GM12892 (cell line): Measurements from ENCODE around the gene CLEC3B.
A peak's percentile ranks its signal among the peaks of the same experiment; 100 is the strongest.

Experiments used
- DNase-seq: peaks from one replicate; pipeline ENCODE4 v3.0.0; 2011; ENCODE audit not compliant: insufficient read length
- FAIRE-seq: peaks from 2 replicates; lab custom pipeline; 2011; peaks lifted over from hg19 to GRCh38; lab: Jason Lieb, UNC
- POLR2A ChIP-seq: IDR thresholded peaks from 2 replicates; pipeline ENCODE4 v1.6.1; 2011; ENCODE audit warnings: low read depth, low read length, control low read depth
- POLR2AphosphoS5 ChIP-seq: IDR thresholded peaks from 2 replicates; pipeline ENCODE4 v1.6.1; 2011; ENCODE audit warnings: low read depth, low read length, control low read depth
- TAF1 ChIP-seq: IDR thresholded peaks from 2 replicates; pipeline ENCODE4 v1.6.1; 2011; ENCODE audit warnings: low read depth, mild to moderate bottlenecking, control low read depth, low read length, borderline replicate concordance

The CLEC3B gene

DNA sequence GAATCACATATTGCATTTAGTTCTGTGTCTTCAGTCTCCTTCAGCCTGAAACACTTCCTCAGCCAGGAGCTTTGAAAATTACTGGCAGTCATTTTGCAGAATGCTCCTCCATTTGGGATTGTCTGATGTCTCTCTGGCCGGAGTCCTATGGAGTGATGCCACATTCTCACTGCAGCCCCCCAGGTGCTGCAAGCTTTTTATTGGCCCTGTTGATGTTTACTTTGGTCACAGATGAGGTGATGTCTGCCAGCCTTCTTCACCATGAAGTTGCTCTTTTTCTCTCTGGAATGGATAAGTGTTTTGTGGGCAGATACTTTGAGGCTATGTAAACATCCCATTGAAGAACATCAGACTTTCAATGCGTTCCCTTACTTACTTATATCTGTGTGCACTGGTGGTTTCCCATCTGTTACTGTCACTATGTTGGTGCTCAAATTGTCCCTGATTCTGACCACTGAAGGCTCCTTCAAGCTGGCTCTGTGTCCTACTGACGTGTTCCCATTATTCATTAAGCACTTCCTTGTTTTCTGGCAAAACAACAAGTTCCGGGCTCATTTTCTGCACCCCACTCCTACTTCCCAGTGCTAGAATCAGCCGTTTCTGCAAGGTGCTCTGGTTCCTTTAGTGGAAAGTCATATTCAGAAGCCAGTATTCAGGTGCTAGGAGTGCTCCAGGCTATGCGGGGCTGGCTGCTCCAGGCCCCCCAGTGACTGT, 1.4 kb upstream of the CLEC3B start:
- TF ChIP-seq POLR2AphosphoS5 (no peak), POLR2A (no peak), TAF1 (no peak)
- FAIRE-seq (no peak), DNase-seq (no peak)

DNA sequence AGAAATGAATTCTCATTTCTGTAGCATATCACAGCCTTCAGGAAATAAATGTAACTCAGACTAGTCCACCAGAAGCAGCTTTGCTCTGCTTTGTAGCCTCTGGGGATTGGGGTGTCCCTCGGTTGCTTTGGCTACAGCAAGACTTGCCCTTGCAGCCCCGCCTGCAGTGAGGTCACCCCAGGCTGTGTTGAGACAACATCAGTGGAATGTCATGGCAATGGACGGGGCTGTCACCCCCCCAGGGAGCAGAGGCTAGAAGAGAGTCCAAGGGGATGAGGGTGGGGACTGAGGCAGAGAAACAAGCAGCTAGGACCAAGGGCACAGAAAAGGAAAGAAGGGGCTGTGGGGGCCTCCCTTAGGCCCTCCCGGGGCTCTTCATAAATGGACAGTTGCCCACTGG, 854 bp downstream of the CLEC3B start:
- no peak for TF ChIP-seq POLR2AphosphoS5
- DNase-seq: no peak
- no peak for FAIRE-seq

DNA sequence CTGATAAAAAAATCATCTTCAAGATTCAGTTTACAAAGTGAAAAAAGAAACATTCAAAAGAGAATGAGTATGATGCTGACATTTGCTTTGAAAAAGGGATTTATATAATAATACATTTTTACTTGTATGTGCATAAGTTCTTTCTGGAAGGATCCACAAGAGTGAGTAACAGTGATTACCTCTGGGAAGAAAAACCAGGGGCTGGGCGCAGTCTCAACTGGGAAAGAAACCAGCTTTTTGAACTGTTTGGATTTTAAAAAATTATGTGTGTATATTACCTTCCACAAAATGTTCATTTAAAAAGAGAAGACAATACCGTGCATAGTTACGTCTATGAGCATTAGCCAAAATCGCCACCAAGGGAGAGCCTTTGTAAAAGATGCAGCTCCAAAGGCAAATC, 1.3 kb downstream of the CLEC3B start:
- DNase-seq (no peak), FAIRE-seq (no peak)
- TF ChIP-seq TAF1 (no peak), POLR2A (no peak), POLR2AphosphoS5 (no peak)

DNA sequence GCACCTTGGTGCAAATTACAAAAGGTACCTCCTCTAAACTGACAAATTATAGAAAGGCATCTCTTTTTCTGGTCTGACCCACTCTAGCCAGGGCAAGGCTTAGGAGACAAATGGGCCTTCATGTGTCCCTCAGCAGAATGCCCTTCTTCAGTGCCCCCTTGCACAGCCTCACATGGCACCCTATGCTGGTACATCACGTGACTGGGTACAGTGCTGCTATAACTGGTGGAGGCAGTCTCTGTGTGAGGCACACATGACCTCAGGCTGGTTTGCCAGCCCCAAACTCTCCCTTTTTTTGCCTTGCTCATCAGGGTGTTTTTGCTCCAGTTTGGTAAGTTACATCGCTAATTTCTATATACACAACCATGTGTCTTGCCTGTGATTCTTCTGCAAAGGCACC, 3.1 kb downstream of the CLEC3B start:
- no peak for DNase-seq
- TF ChIP-seq POLR2A (no peak), POLR2AphosphoS5 (no peak), TAF1 (no peak)
- no peak for FAIRE-seq

GRCh38 chr3:45029661-45030060, 3.6 kb downstream of the CLEC3B start:
- TF ChIP-seq POLR2AphosphoS5 (no peak), TAF1 (no peak), POLR2A (no peak)
- DNase-seq (no peak), FAIRE-seq (no peak)

DNA sequence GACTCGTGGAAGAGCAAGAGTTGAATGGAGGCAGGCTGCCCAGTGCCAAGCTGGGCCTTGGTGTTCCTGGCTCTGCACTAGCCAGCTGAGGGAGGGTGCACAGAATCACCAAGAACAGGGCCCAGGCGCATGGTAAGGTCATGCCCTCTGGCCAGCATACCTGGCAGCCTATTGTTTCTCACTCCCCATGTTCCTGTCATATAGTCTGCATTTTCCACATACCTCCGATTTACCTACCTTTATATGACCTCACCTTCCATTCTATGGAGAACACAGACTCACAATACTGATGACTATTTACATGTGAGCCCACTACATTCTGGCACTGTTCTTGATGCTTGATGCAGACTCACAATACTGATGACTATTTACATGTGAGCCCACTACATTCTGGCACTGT, 5.4 kb downstream of the CLEC3B start:
- TF ChIP-seq TAF1: no peak
- TF ChIP-seq POLR2AphosphoS5: no peak
- no peak for TF ChIP-seq POLR2A
- FAIRE-seq (no peak), DNase-seq (no peak)

DNA sequence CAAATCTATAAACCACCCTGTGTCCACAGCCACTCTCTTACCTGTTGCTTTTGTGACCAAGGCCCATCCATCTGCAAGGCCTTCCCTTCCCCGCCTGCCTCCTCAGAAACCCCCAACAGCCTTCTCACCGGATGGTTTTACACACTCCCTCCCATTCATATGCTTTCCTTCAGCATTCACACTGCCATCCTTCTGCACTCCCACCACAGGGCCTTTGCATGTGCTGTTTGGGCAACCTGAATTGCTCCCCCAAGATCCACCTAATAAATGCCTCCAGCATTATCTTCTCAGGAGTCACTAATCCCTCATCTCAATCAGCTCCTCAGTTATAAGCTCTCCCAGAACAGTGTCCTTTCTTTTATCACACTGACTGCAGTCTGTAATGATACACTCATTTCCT, 6.0 kb downstream of the CLEC3B start:
- DNase-seq: no peak
- no peak for TF ChIP-seq POLR2A
- no peak for FAIRE-seq

- DNase-seq: no peak
- no peak for TF ChIP-seq TAF1
- no peak for TF ChIP-seq POLR2AphosphoS5
- TF ChIP-seq POLR2A: no peak
- FAIRE-seq: no peak
Measured at GRCh38 chr3:45033791-45034190, 7.7 kb downstream of the CLEC3B start.

GRCh38 chr3:45034612-45035252, 8.6 kb downstream of the CLEC3B start:
- FAIRE-seq (peak; percentile 74), DNase-seq (no peak)
- no peak for TF ChIP-seq POLR2A

DNA sequence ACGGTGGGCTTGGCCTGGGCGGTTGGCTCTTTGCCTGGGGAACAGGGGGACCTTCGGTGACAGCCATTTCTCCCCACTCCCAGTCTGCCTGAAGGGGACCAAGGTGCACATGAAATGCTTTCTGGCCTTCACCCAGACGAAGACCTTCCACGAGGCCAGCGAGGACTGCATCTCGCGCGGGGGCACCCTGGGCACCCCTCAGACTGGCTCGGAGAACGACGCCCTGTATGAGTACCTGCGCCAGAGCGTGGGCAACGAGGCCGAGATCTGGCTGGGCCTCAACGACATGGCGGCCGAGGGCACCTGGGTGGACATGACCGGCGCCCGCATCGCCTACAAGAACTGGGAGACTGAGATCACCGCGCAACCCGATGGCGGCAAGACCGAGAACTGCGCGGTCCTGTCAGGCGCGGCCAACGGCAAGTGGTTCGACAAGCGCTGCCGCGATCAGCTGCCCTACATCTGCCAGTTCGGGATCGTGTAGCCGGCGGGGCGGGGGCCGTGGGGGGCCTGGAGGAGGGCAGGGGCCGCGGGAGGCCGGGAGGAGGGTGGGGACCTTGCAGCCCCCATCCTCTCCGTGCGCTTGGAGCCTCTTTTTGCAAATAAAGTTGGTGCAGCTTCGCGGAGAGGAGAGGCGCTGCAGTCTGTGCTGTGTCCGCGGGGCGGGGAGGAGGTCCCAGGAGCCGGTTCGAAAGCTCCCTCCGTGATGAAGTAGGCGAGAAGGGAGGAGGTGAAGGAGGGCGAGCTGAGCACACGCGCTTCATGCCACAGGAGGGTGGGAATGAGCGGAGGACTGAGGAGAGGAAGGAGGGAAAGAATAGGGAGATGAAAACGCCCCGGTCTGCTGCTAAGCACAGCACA, 9.6 kb downstream of the CLEC3B start:
- no peak for TF ChIP-seq POLR2A
- TF ChIP-seq TAF1: no peak
- no peak for TF ChIP-seq POLR2AphosphoS5
- FAIRE-seq: no peak
- DNase-seq: no peak

DNA sequence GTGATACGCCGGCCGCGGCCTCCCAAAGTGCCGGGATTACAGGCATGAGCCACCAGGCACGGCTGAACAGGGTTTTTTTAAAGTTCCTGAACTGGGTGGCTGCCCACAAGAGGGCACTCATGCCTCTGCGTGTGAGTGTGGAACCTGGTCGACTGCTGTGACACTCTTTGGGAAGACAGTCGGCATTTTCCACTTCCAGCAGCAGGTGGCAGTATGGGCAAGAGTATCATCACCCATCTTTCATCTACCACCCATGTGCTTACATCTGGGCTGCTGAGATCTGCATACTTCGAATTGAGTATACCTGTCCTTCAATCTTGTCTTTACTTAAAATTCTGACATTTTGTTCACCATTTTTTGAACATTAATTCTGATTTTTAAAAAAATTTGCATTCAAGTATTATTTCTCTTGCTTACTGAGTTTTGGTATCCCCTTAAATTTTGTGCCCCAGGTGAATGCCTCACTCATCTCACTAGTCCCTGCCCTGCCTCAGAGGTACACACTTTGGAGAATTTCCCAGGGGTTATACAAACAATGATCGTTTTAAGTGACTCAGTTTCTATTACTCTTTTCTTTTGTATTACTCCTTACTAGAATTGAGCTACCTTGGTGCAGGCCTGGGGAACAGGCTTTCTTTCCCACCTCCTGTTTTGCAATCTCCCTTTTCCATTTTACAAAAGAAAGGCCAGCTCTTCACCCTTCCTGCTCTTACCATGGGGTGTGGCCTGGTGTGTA, 11.8 kb downstream of the CLEC3B start:
- TF ChIP-seq POLR2A (no peak), POLR2AphosphoS5 (no peak), TAF1 (no peak)
- DNase-seq: peak; percentile 75
- peak; percentile 98 for FAIRE-seq
